ENCODE measurements around the gene HPSE2. TPM values are rescaled to one million over a fixed set of nuclear protein-coding genes. Genes with fewer than 3 reads are reported as not detected.

Gene HPSE2
- total RNA-seq, 2 donors from 2014 or later, result 0.34 TPM; not detected in 1

DNA sequence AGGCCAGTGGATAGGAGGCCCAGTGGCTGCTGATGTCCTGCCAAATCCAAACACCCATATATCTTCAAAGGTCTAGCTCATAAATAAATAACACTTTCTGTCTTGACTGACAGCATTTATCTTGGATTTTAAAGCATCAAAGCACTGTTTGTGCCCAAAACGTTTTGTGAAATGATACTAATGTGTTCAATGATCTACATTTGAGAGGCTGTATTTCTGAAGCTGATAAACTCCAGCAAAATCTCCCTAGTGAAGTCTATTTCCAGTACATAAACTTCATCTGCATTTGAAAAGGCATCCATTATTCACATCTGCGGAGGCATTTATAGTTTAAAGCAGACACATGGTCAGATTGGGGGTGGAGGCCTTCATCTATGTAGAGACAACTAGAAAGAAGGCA, 276.3 kb downstream of the HPSE2 start:
- no peaks in the 10 kb centered on the region for H3K27me3 Mint-ChIP-seq
- no peak overlapping the region for H3K4me3 Mint-ChIP-seq
- DNase-seq (no peak), ATAC-seq (no peak)
- H3K9me3 ChIP-seq (ENCODE audit: control insufficient read depth, low read length, poor library complexity, severe bottlenecking), result no peaks in the 10 kb centered on the region
- no peak overlapping the region for H3K27ac Mint-ChIP-seq
- no peaks in the 10 kb centered on the region for H3K36me3 Mint-ChIP-seq (ENCODE audit: low read depth)
- H3K4me1 Mint-ChIP-seq, result no peaks in the 10 kb centered on the region

DNA sequence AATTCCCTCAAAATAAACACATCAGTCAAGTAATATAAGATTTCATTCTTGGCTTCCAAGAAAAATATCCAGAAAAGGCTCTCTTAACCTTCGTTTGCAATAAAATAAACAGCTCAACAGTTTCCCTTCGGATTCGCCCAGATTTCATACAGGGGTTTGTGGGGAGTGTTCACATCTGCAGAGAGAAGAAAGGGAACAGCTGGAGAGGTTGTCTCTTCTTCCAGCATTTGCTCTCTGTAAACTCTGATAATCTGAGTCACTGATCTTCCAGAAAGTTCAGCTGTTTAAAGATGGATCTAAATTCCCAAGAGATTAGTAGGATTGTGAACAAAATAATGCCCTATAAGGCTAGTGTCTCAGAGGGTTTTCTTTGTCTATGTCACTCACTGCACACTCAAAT, 277.9 kb downstream of the HPSE2 start:
- H3K27ac Mint-ChIP-seq, result no peak overlapping the region
- no peak for ATAC-seq

DNA sequence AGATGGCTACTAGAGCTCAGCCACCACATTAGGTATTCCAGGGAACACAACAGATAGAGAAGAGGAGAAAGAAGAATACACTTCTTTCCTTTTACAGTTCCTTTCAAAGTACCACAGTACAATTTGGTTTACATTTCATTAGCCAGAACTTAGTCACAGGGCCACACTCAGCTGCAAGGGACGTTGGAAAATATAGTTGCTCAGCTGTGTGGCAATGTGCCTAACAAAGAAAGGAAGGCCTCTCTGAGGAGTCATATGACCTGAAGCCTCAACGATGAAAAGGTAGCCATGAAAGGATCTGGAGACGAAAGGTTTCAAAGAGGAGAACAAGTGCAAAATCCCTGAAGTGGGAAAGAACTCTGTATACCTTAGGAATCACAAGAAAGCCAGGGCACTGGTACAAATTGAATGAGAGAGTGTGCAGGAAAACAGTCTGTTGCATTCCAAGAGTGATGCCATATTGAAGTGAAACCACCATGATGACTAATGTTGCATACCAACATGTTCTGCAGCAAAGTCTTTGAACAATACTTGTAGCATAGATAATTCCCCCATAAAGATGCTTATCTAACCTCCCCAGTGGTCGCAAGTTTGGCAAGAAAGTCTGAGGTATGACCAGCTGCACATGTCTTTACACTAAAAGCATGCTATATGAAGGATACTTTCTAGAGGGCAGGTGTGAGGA, 278.9 kb downstream of the HPSE2 start:
- no peaks in the 10 kb centered on the region for H3K27me3 Mint-ChIP-seq
- H3K27ac Mint-ChIP-seq, result no peak overlapping the region
- H3K4me1 Mint-ChIP-seq, result no peaks in the 10 kb centered on the region
- H3K4me3 Mint-ChIP-seq, result no peak overlapping the region
- H3K9me3 ChIP-seq (ENCODE audit: control insufficient read depth, low read length, poor library complexity, severe bottlenecking), result no peaks in the 10 kb centered on the region
- ATAC-seq, result no peak
- no peak for DNase-seq
- H3K36me3 Mint-ChIP-seq (ENCODE audit: low read depth), result no peaks in the 10 kb centered on the region

More for the DNA sequence above, 277.9 kb downstream of the HPSE2 start:
- no peak for DNase-seq
- no peaks in the 10 kb centered on the region for H3K4me1 Mint-ChIP-seq
- H3K27me3 Mint-ChIP-seq, result no peaks in the 10 kb centered on the region
- no peak overlapping the region for H3K4me3 Mint-ChIP-seq
- no peaks in the 10 kb centered on the region for H3K9me3 ChIP-seq (ENCODE audit: control insufficient read depth, low read length, poor library complexity, severe bottlenecking)
- H3K36me3 Mint-ChIP-seq (ENCODE audit: low read depth), result no peaks in the 10 kb centered on the region

DNA sequence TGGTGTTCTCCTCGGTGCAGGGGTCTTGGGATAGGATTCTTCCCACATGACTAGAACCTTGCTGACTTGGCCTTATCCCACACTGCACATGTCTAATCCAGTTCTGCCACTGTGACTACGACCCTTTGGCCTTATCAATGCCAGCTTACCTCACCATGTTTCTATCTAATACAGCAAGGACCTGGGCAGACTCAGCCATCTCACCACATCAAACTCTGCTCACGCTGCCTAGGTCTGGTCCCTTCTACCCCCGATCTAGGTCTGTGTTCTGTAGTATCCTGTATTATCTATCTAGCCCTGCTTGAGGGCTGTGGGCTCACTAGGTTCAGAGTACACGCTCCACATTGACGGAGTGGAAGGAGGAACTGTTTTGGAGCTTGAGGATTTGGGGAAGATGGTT, 282.4 kb downstream of the HPSE2 start:
- ATAC-seq (no peak), DNase-seq (no peak)
- H3K9me3 ChIP-seq (ENCODE audit: control insufficient read depth, low read length, poor library complexity, severe bottlenecking), result no peaks in the 10 kb centered on the region
- Mint-ChIP-seq H3K27me3 (no peaks in the 10 kb centered on the region), H3K36me3 (ENCODE audit: low read depth) (no peaks in the 10 kb centered on the region), H3K4me1 (no peaks in the 10 kb centered on the region), H3K4me3 (no peak overlapping the region), H3K27ac (no peak overlapping the region)

DNA sequence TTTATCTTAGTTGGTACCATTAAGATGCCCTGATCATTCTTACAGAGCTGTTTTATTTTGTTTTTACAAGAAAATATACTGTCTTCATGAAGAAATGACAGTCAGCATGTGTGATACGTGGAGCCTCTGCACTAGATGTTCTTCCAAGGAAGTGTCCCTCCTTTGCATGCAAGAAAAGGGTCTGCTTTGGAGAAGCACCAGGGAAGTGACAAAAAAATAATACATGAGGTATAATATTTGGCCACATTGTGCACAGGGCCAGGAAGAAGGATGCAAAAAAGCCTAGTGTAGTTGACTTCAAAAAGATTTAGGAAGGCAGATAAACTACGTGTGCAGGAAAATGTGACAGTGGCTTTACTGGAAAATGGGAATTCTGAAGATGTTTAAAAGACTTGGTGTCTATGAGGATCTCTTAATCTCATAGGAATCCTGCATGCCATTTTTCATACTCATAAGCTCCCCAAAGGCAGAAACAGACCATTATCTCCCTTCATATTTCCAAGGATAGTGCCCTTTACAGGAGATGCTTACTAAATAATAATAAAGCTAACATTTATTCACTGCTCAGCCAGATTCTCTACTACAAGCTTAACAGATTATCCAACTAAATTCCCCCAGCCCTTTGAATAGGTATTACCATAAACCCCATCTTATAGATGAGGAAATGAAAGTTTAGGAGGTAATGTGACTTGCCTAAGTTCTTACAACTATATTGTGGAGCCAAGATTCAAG, 284.2 kb downstream of the HPSE2 start:
- H3K27me3 Mint-ChIP-seq, result no peaks in the 10 kb centered on the region
- ATAC-seq (no peak), DNase-seq (no peak)
- H3K27ac Mint-ChIP-seq, result no peak overlapping the region
- H3K4me1 Mint-ChIP-seq, result no peaks in the 10 kb centered on the region
- no peak overlapping the region for H3K4me3 Mint-ChIP-seq
- no peaks in the 10 kb centered on the region for H3K9me3 ChIP-seq (ENCODE audit: control insufficient read depth, low read length, poor library complexity, severe bottlenecking)
- no peaks in the 10 kb centered on the region for H3K36me3 Mint-ChIP-seq (ENCODE audit: low read depth)

DNA sequence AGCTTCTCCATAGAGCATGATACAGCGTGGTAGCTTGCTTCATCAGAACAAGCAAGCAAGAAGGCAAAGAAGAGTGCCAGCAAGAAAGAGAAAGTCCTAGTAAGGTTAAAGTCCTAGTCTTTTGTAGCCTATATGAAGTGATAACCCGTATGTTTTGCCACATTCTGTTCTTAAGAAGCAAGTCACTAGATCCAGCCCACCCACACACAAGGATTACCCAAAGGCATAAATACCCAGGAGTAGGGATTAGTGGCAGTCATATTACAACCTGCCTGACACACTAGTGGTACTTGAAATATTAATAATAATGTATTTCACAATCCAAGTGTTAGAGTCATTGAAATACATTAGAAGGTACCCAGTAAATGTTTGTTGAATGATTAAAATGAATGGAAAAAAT, 285.5 kb downstream of the HPSE2 start:
- Mint-ChIP-seq H3K4me3 (no peak overlapping the region), H3K4me1 (no peaks in the 10 kb centered on the region), H3K36me3 (ENCODE audit: low read depth) (no peaks in the 10 kb centered on the region), H3K27ac (no peak overlapping the region), H3K27me3 (no peaks in the 10 kb centered on the region)
- ATAC-seq, result no peak
- H3K9me3 ChIP-seq (ENCODE audit: control insufficient read depth, low read length, poor library complexity, severe bottlenecking), result no peaks in the 10 kb centered on the region
- no peak for DNase-seq

DNA sequence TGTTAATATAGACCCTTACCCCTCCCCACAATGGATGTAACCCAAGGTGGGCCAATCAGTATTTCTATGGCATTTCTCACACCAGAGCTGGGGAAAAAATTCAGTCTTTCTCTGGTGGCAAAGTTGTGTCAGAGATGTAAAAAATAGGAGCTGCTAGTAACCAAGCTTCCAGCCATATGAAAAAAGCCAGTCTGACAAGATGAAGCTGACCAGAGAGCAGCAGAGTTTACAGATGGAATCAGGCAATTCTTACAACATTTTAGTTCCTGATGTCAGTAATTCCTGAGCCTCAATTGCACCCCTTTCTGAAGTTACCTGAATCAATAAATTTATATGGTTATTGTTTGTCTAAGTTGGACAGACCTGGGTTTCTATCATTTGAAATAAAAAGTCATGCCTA, 286.3 kb downstream of the HPSE2 start:
- H3K9me3 ChIP-seq (ENCODE audit: control insufficient read depth, low read length, poor library complexity, severe bottlenecking), result no peaks in the 10 kb centered on the region
- H3K27ac Mint-ChIP-seq, result no peak overlapping the region
- H3K27me3 Mint-ChIP-seq, result no peaks in the 10 kb centered on the region
- no peaks in the 10 kb centered on the region for H3K4me1 Mint-ChIP-seq
- H3K4me3 Mint-ChIP-seq, result no peak overlapping the region
- no peak for DNase-seq
- no peaks in the 10 kb centered on the region for H3K36me3 Mint-ChIP-seq (ENCODE audit: low read depth)
- ATAC-seq, result no peak

DNA sequence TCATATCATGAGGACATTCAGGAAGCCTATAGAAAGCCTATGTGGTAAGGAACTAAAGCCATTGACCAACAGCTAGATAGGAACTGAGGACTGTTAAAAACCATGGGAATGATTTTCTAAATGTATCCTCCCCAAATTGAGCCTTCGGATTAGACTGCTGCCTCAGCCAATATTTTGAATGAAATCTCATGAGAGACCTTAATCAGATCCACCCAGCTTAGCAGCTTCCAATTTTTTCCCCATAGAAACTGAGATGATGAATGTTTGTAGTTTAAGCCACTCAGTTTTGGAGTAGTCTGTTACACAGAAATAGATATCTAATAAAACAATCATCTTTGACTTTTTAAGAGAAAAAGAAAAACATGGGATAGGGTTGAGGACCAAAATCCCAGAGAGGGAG, 292.0 kb downstream of the HPSE2 start:
- Mint-ChIP-seq H3K4me3 (no peak overlapping the region), H3K4me1 (no peaks in the 10 kb centered on the region), H3K27ac (no peak overlapping the region), H3K27me3 (no peaks in the 10 kb centered on the region), H3K36me3 (ENCODE audit: low read depth) (no peaks in the 10 kb centered on the region)
- ATAC-seq, result no peak
- no peaks in the 10 kb centered on the region for H3K9me3 ChIP-seq (ENCODE audit: control insufficient read depth, low read length, poor library complexity, severe bottlenecking)
- no peak for DNase-seq

DNA sequence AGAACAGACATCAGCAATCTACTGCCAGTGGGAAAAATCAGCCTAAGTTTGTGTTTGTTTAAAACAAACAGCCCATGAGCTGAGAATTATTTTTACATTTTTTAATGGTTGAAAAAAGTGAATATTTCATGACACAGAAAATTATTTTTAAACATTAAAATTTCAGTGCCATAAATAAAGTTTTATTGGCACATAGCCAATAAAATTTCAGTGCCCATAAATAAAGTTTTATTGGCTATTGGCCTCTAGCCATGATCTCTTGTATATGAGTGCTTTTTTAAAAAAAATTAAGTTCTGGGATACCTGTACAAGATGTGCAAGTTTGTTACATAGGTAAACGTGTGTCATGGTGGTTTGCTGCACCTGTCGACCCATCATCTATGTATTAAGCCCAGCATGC, 305.9 kb downstream of the HPSE2 start:
- Mint-ChIP-seq H3K36me3 (ENCODE audit: low read depth) (no peaks in the 10 kb centered on the region), H3K27me3 (no peaks in the 10 kb centered on the region), H3K27ac (no peak overlapping the region), H3K4me3 (no peak overlapping the region), H3K4me1 (no peaks in the 10 kb centered on the region)
- ATAC-seq (no peak), DNase-seq (no peak)
- no peaks in the 10 kb centered on the region for H3K9me3 ChIP-seq (ENCODE audit: control insufficient read depth, low read length, poor library complexity, severe bottlenecking)

DNA sequence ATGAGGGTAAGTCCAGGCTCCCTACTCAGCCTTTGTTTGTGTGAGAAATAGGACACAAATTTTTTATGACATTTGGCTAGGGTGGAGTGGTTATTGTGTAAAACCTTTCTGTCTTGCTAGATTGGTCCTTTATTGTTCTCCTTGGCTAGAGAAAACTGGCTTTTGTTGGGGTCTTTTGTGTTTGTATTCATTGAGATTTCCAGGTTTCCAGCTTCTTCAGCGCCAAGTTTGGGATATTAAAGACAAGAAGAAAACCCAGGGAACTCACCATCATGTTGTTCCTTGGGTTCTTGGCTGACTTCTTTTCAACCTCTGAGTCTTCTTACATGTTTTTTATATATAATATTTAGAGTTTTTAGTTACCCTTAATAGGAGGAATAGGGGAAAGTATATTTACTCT, 310.0 kb downstream of the HPSE2 start:
- no peak for DNase-seq
- no peak overlapping the region for H3K4me3 Mint-ChIP-seq
- no peak overlapping the region for H3K27ac Mint-ChIP-seq

DNA sequence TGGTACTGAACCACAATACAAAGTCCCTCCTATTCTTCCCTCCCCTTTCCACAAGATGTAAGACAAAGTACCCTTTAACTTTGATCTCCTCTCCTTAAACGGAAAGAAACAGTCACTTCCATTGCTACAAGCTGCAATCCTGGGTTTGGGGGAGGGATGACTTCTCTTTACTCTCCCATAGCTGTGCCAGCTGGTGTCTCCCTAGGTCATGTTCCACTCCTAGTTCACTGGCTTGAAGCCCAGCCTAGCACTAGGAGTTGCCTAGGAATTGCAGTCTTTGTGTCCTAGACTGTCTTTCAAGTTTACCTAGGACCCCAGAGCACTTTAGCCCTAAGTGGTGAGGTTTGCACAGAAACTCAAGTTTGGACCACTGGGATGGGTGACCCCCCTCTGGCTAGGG, 311.1 kb downstream of the HPSE2 start:
- H3K9me3 ChIP-seq (ENCODE audit: control insufficient read depth, low read length, poor library complexity, severe bottlenecking), result no peaks in the 10 kb centered on the region
- Mint-ChIP-seq H3K27me3 (no peaks in the 10 kb centered on the region), H3K4me1 (no peaks in the 10 kb centered on the region), H3K27ac (no peak overlapping the region), H3K4me3 (no peak overlapping the region), H3K36me3 (ENCODE audit: low read depth) (no peaks in the 10 kb centered on the region)
- ATAC-seq, result no peak
- no peak for DNase-seq

More for the DNA sequence above, 310.0 kb downstream of the HPSE2 start:
- no peak for ATAC-seq
- no peaks in the 10 kb centered on the region for H3K27me3 Mint-ChIP-seq
- H3K4me1 Mint-ChIP-seq, result no peaks in the 10 kb centered on the region
- H3K36me3 Mint-ChIP-seq (ENCODE audit: low read depth), result no peaks in the 10 kb centered on the region
- H3K9me3 ChIP-seq (ENCODE audit: control insufficient read depth, low read length, poor library complexity, severe bottlenecking), result no peaks in the 10 kb centered on the region

DNA sequence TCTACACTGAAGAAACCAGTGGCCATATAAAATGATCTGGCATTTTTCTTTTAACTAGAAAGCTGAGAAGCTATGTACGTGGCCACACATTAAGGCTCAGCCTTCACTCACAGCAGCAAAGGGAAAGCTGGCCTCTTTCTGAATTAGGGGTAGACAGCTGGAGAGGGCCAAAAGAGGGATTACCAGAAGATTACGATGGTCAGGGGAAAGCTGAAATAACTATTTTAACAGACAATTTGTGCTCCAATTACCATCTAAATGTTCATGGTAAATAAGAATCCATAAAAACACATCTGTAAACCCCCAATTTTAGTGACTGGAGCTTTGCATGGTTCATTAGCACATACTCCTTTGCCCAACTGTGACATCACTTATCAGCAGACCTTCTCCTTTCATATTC, 314.3 kb downstream of the HPSE2 start:
- H3K36me3 Mint-ChIP-seq (ENCODE audit: low read depth), result no peaks in the 10 kb centered on the region
- H3K4me1 Mint-ChIP-seq, result no peaks in the 10 kb centered on the region
- H3K9me3 ChIP-seq (ENCODE audit: control insufficient read depth, low read length, poor library complexity, severe bottlenecking), result no peaks in the 10 kb centered on the region
- H3K27ac Mint-ChIP-seq, result no peak overlapping the region
- DNase-seq, result no peak
- H3K27me3 Mint-ChIP-seq, result no peaks in the 10 kb centered on the region
- H3K4me3 Mint-ChIP-seq, result no peak overlapping the region
- ATAC-seq, result no peak

DNA sequence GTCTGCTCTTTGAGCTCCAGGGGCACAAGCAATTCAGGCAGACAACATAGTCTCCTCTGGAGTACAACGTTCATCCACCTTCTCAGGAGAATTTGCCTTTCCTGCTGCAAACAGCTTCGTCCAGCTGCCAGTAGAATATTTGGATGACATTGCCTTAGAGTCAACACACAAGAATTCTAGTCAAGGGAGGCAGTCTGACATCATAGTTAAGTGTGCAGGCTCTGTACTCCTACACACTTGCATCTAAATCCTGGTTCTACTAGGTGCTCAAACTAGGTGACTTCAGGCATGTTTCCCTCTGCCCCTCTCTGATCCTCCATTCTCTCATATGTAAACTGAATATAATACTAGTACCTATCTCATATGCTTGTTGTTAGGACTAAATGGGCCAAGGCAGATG, 314.8 kb downstream of the HPSE2 start:
- H3K36me3 Mint-ChIP-seq (ENCODE audit: low read depth), result no peaks in the 10 kb centered on the region
- H3K27ac Mint-ChIP-seq, result no peak overlapping the region
- DNase-seq, result no peak
- ATAC-seq, result no peak
- no peaks in the 10 kb centered on the region for H3K4me1 Mint-ChIP-seq
- no peaks in the 10 kb centered on the region for H3K27me3 Mint-ChIP-seq
- H3K9me3 ChIP-seq (ENCODE audit: control insufficient read depth, low read length, poor library complexity, severe bottlenecking), result no peaks in the 10 kb centered on the region
- no peak overlapping the region for H3K4me3 Mint-ChIP-seq

DNA sequence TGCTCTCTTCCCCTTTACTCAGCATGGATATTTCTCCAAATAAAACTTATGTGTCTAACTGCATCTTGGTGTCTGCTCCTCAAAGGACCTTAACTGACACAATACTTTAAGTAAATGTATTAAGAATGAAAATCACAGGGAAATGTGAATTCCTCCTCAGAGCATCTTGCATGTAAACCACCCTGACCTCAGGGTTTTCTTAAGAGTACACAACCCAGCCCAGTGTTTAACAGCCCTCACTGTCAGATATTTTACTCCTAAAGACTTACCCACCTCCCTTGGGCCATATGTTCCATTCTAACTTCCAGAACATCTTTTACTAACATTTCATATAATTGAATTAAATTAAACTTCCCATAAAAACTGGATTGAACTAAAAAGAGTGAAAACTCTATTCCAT, 315.3 kb downstream of the HPSE2 start:
- no peaks in the 10 kb centered on the region for H3K4me1 Mint-ChIP-seq
- H3K27ac Mint-ChIP-seq, result no peak overlapping the region
- H3K9me3 ChIP-seq (ENCODE audit: control insufficient read depth, low read length, poor library complexity, severe bottlenecking), result no peaks in the 10 kb centered on the region
- H3K36me3 Mint-ChIP-seq (ENCODE audit: low read depth), result no peaks in the 10 kb centered on the region
- no peak for ATAC-seq
- DNase-seq, result no peak
- no peak overlapping the region for H3K4me3 Mint-ChIP-seq
- H3K27me3 Mint-ChIP-seq, result no peaks in the 10 kb centered on the region
